HCT116 (cell line): ENCODE measurements around the gene PTPRC. TPM values are rescaled to one million over a fixed set of nuclear protein-coding genes. Genes with fewer than 3 reads are reported as not detected.

ENCODE experiments used
- ATAC-seq: fragments of 200-7000 bp; cut with Tn5 transposase; 2 replicates; pipeline ENCODE4 v1.9.1; 2020; ENCODE audit warnings: mild to moderate bottlenecking, moderate library complexity
- BruUV-seq: library from RNA; stranded (reverse); fragments of 400-500 nt; replicated peaks from 2 replicates; lab custom pipeline; 2021; lab: Mats Ljungman, UMichigan
- CTCF ChIA-PET: fragments of 300-600 bp; sonication (Branson Sonifier 250); formaldehyde crosslinking; loops from one replicate; lab custom pipeline; 2021; ENCODE audit warnings: antibody characterized with exemption; lab: Charles Lee
- POLR2A ChIA-PET: fragments of 300-600, 350-600 bp; sonication (Branson Sonifier 250); formaldehyde crosslinking; loops from one replicate; lab custom pipeline; 2021; ENCODE audit warnings: antibody characterized with exemption; lab: Charles Lee
- RAD21 ChIA-PET, 2 experiments: fragments of 300-600 bp; sonication (Branson Sonifier 250); formaldehyde crosslinking; loops; one replicate each; lab custom pipeline; 2023; ENCODE audit warnings: low total read pairs in 2 of 2; ENCODE audit not compliant: uncharacterized antibody in 2 of 2, unreplicated experiment in 2 of 2, low non-redundant PET in 1 of 2; lab: Charles Lee
- DNase-seq: peaks from one replicate; pipeline ENCODE4 v3.0.0-alpha.2; 2010; ENCODE audit warnings: low read depth, low spot score
- H2AFZ ChIP-seq: fragments of 200-600 bp; shearing (Covaris generic), sonication (generic); 2 replicates; pipeline ENCODE4 v1.6.1; 2017; ENCODE audit warnings: low read depth, mixed run types, mixed read lengths, antibody characterized with exemption, low read length; ENCODE audit not compliant: poor library complexity, severe bottlenecking
- H3K27ac ChIP-seq: 2 replicates; pipeline ENCODE4 v1.5.1; 2012; ENCODE audit warnings: low read depth, low read length
- H3K27me3 ChIP-seq: fragments of 200-600 bp; sonication (generic); 2 replicates; pipeline ENCODE4 v1.6.1; 2016; ENCODE audit warnings: mixed run types, low read length, mixed read lengths; ENCODE audit not compliant: insufficient read depth
- H3K36me3 ChIP-seq, 2 experiments: fragments of 200-500 bp in 1 of 2; fragments of 200-600 bp in 1 of 2; sonication (Bioruptor generic) in 1 of 2; sonication (generic) in 1 of 2; 2 replicates each; pipeline versions ENCODE4 v1.5.1 to v1.6.1; 2014 to 2016; ENCODE audit warnings: low read length in 2 of 2, inconsistent platforms in 1 of 2, mixed read lengths in 1 of 2, mixed run types in 1 of 2; ENCODE audit not compliant: insufficient read depth in 2 of 2, control insufficient read depth in 1 of 2
- H3K4me1 ChIP-seq, 2 experiments: fragments of 200-600 bp in 1 of 2; sonication (generic) in 1 of 2; 2 replicates each; pipeline versions ENCODE4 v1.5.1 to v1.6.1; 2012 to 2017; ENCODE audit warnings: low read length in 2 of 2, inconsistent platforms in 1 of 2, mild to moderate bottlenecking in 1 of 2, mixed read lengths in 1 of 2, mixed run types in 1 of 2, moderate library complexity in 1 of 2; ENCODE audit not compliant: insufficient read depth in 2 of 2, control insufficient read depth in 1 of 2
- H3K4me2 ChIP-seq: fragments of 200-600 bp; sonication (generic); 2 replicates; pipeline ENCODE4 v1.6.1; 2017; ENCODE audit warnings: mixed run types, low read length, mixed read lengths
- H3K4me3 ChIP-seq, 2 experiments: fragments of 200-600 bp in 1 of 2; sonication (generic) in 1 of 2; replicated peaks in 1 of 2; 2 replicates each; pipeline ENCODE4 v1.5.1; 2011 to 2016; ENCODE audit warnings: low read length in 2 of 2, control low read depth in 1 of 2, low read depth in 1 of 2, mild to moderate bottlenecking in 1 of 2, mixed read lengths in 1 of 2, mixed run types in 1 of 2
- H3K79me2 ChIP-seq: fragments of 200-600 bp; sonication (generic); 2 replicates; pipeline ENCODE4 v1.6.1; 2017; ENCODE audit warnings: mild to moderate bottlenecking, mixed run types, low read length, moderate library complexity, mixed read lengths; ENCODE audit not compliant: insufficient read depth
- H3K9ac ChIP-seq: fragments of 200-600 bp; sonication (generic); 2 replicates; pipeline ENCODE4 v1.6.1; 2016; ENCODE audit warnings: low read length, mixed read lengths
- H3K9me2 ChIP-seq: fragments of 200-600 bp; sonication (generic), shearing (Covaris generic); 2 replicates; pipeline ENCODE4 v1.6.1; 2017; ENCODE audit warnings: mixed run types, mild to moderate bottlenecking, moderate library complexity; ENCODE audit not compliant: insufficient read depth
- H3K9me3 ChIP-seq, 2 experiments: fragments of 200-500 bp in 1 of 2; fragments of 200-600 bp in 1 of 2; sonication (Bioruptor generic) in 1 of 2; sonication (generic) in 1 of 2; 2 replicates each; pipeline ENCODE4 v1.6.1; 2014 to 2017; ENCODE audit warnings: low read length in 2 of 2, mixed read lengths in 2 of 2, inconsistent platforms in 1 of 2, low read depth in 1 of 2, mild to moderate bottlenecking in 1 of 2, mixed run types in 1 of 2, moderate library complexity in 1 of 2; ENCODE audit not compliant: control insufficient read depth in 1 of 2, insufficient read depth in 1 of 2
- H4K20me1 ChIP-seq: fragments of 200-600 bp; sonication (generic), shearing (Covaris generic); 2 replicates; pipeline ENCODE4 v1.6.1; 2017; ENCODE audit warnings: mixed run types, mild to moderate bottlenecking, moderate library complexity; ENCODE audit not compliant: insufficient read depth
- CBX3 ChIP-seq: IDR thresholded peaks from 2 replicates; pipeline ENCODE4 v1.6.1; 2012; ENCODE audit warnings: low read depth
- CEBPB ChIP-seq: IDR thresholded peaks from 2 replicates; pipeline ENCODE4 v1.6.1; 2012; ENCODE audit warnings: low read depth
- EGR1 ChIP-seq: IDR thresholded peaks from 2 replicates; pipeline ENCODE4 v1.6.1; 2012; ENCODE audit warnings: low read depth
- ELF1 ChIP-seq: IDR thresholded peaks from 2 replicates; pipeline ENCODE4 v1.6.1; 2012; ENCODE audit warnings: low read depth, borderline replicate concordance
- EZH2 ChIP-seq: fragments of 200-600 bp; sonication (generic); IDR thresholded peaks from 2 replicates; pipeline ENCODE4 v1.6.1; 2017; ENCODE audit warnings: antibody characterized with exemption, mixed run types
- EZH2phosphoT487 ChIP-seq: fragments of 200-600 bp; IDR thresholded peaks from 2 replicates; pipeline ENCODE4 v1.6.1; 2018; ENCODE audit warnings: antibody characterized with exemption, borderline replicate concordance
- JUND ChIP-seq: IDR thresholded peaks from 2 replicates; pipeline ENCODE4 v1.6.1; 2012
- POLR2A ChIP-seq: IDR thresholded peaks from 2 replicates; pipeline ENCODE4 v1.7.0; 2011; ENCODE audit warnings: borderline replicate concordance; ENCODE audit not compliant: insufficient read depth, insufficient read length; ENCODE audit errors: extremely low read depth
- RAD21 ChIP-seq: IDR thresholded peaks from 2 replicates; pipeline ENCODE4 v1.6.1; 2012; ENCODE audit warnings: low read depth, mild to moderate bottlenecking
- SIN3A ChIP-seq: IDR thresholded peaks from 2 replicates; pipeline ENCODE4 v1.6.1; 2012; ENCODE audit warnings: low read depth
- SP1 ChIP-seq: IDR thresholded peaks from 2 replicates; pipeline ENCODE4 v1.6.1; 2012; ENCODE audit warnings: low read depth
- SRF ChIP-seq: IDR thresholded peaks from 2 replicates; pipeline ENCODE4 v1.6.1; 2012; ENCODE audit warnings: low read depth
- YY1 ChIP-seq: IDR thresholded peaks from 2 replicates; pipeline ENCODE4 v1.6.1; 2011; ENCODE audit warnings: low read length, low read depth, moderate library complexity, mild to moderate bottlenecking; ENCODE audit not compliant: insufficient replicate concordance; ENCODE audit errors: extremely low read depth
- ZNF274 ChIP-seq: fragments of 200-500 bp; sonication (Bioruptor generic); IDR thresholded peaks from 2 replicates; pipeline ENCODE4 v1.6.1; 2014; ENCODE audit warnings: mild to moderate bottlenecking, low read depth, low read length, inconsistent platforms
- intact Hi-C: fragments of 100-400 bp; cut with micrococcal nuclease; formaldehyde crosslinking; loops from 2 replicates; pipeline ENCODE4 v1.10.0; 2022
- total RNA-seq: library from RNA; stranded (reverse); gene quantifications from one replicate; pipeline ENCODE4 v1.2.1, GENCODE V29; 2021; ENCODE audit not compliant: unreplicated experiment
- TF ChIP-seq, protein P1 (sequence below): IDR thresholded peaks from 2 replicates; pipeline ENCODE4 v1.6.1; 2012
- TF ChIP-seq, protein P2 (sequence below): IDR thresholded peaks from 2 replicates; pipeline ENCODE4 v1.6.1; 2011; ENCODE audit warnings: mild to moderate bottlenecking, low read length, moderate library complexity; ENCODE audit not compliant: insufficient replicate concordance; ENCODE audit errors: extremely low read depth
- TF ChIP-seq, protein P3 (sequence below), 3 experiments: fragments of 200-600 bp in 1 of 3; sonication (generic) in 1 of 3; IDR thresholded peaks in 2 of 3; conservative IDR thresholded peaks in 1 of 3; 2 replicates each; pipeline ENCODE4 v1.5.1; 2012 to 2017; ENCODE audit warnings: low read depth in 2 of 3, low read length in 2 of 3, antibody characterized with exemption in 1 of 3, borderline replicate concordance in 1 of 3, control low read depth in 1 of 3, mild to moderate bottlenecking in 1 of 3, mixed read lengths in 1 of 3, mixed run types in 1 of 3, moderate library complexity in 1 of 3; ENCODE audit not compliant: insufficient read depth in 1 of 3

Gene PTPRC
- total RNA-seq, 1 experiment from 2014 or later: 1.2 TPM

DNA sequence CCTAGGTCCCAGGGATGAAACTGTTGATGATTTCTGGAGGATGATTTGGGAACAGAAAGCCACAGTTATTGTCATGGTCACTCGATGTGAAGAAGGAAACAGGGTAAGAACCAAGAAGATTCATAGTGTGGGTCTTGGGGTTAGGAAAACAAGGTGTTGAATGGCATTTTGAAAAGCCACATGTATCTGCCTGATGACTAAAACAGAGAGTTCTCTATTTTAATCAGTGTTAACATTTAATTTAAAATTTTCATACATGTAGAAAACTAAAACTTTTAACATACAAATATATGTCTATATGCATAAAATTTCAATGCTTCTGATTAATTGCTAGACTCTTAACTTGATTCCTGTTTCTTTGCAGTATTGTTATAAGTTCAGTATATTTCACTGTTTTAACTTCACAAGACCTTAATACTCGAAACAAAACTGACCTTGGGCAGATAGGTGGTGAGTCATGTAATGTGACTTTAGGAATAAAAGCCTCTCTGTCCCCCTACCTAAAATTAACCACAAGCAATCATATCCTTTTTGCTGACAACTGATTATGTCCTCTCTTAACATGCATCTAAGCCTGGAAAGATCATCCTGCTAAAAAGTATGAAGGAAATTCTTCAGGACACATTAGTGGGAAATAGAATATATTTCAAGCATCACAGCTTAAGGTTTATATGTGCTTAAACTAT is 95.6 kb downstream of the PTPRC start:
- Histone ChIP-seq H3K9ac (no peak overlapping the region), H3K27ac (no peak overlapping the region), H3K4me2 (peak overlapping the region; percentile 24; the same call in 1 of the 2 replicates), H3K4me1 (peaks cover 0 to 4% of the 10 kb centered on the region in 2 experiments; a peak in 2 of 4 replicates), H3K27me3 (no peaks in the 10 kb centered on the region), H3K9me3 (no peaks in the 10 kb centered on the region), H3K4me3 (no peak overlapping the region), H3K79me2 (no peaks in the 10 kb centered on the region), H3K9me2 (no peaks in the 10 kb centered on the region), H2AFZ (peak overlapping the region; percentile 83), H4K20me1 (no peaks in the 10 kb centered on the region), H3K36me3 (no peaks in the 10 kb centered on the region)
- ChIA-PET POLR2A (no interaction called here), CTCF (no interaction called here), RAD21 (no interaction called here)
- ATAC-seq: no peak
- no peak for TF ChIP-seq YY1
- no peak for TF ChIP-seq CBX3
- no peak for TF ChIP-seq EZH2phosphoT487
- no peak for TF ChIP-seq SP1
- TF ChIP-seq CEBPB: no peak
- no peak for TF ChIP-seq ZNF274
- TF ChIP-seq, protein P1, sequence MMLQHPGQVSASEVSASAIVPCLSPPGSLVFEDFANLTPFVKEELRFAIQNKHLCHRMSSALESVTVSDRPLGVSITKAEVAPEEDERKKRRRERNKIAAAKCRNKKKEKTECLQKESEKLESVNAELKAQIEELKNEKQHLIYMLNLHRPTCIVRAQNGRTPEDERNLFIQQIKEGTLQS: no peak
- TF ChIP-seq, protein P2, sequence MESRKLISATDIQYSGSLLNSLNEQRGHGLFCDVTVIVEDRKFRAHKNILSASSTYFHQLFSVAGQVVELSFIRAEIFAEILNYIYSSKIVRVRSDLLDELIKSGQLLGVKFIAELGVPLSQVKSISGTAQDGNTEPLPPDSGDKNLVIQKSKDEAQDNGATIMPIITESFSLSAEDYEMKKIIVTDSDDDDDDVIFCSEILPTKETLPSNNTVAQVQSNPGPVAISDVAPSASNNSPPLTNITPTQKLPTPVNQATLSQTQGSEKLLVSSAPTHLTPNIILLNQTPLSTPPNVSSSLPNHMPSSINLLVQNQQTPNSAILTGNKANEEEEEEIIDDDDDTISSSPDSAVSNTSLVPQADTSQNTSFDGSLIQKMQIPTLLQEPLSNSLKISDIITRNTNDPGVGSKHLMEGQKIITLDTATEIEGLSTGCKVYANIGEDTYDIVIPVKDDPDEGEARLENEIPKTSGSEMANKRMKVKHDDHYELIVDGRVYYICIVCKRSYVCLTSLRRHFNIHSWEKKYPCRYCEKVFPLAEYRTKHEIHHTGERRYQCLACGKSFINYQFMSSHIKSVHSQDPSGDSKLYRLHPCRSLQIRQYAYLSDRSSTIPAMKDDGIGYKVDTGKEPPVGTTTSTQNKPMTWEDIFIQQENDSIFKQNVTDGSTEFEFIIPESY: no peak
- TF ChIP-seq EZH2: no peak
- TF ChIP-seq, protein P3, sequence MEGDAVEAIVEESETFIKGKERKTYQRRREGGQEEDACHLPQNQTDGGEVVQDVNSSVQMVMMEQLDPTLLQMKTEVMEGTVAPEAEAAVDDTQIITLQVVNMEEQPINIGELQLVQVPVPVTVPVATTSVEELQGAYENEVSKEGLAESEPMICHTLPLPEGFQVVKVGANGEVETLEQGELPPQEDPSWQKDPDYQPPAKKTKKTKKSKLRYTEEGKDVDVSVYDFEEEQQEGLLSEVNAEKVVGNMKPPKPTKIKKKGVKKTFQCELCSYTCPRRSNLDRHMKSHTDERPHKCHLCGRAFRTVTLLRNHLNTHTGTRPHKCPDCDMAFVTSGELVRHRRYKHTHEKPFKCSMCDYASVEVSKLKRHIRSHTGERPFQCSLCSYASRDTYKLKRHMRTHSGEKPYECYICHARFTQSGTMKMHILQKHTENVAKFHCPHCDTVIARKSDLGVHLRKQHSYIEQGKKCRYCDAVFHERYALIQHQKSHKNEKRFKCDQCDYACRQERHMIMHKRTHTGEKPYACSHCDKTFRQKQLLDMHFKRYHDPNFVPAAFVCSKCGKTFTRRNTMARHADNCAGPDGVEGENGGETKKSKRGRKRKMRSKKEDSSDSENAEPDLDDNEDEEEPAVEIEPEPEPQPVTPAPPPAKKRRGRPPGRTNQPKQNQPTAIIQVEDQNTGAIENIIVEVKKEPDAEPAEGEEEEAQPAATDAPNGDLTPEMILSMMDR (IDR thresholded peaks at IDR 0.05 in 2 of 3, conservative IDR thresholded peaks at IDR 0.05 in 1 of 3; ENCODE audit: borderline replicate concordance in 1 of 3, insufficient read depth in 1 of 3, low read depth in 2 of 3, low read length in 2 of 3): no peak
- TF ChIP-seq RAD21: no peak
- no peak for TF ChIP-seq SRF
- no peak for TF ChIP-seq POLR2A
- TF ChIP-seq JUND: no peak
- no peak for TF ChIP-seq ELF1
- TF ChIP-seq EGR1: no peak
- TF ChIP-seq SIN3A: no peak
- no peak for DNase-seq
- intact Hi-C loops: no loop called here
- no TSS peak for BruUV-seq
